Panc1 (cell line): ENCODE results near the gene KIF21B. TPM values are rescaled to one million over a fixed set of nuclear protein-coding genes. Genes with fewer than 3 reads are reported as not detected.

ENCODE experiments used
- ATAC-seq: fragments of 200-7000 bp; cut with Tn5 transposase; 2 replicates; pipeline ENCODE4 v1.9.1; 2020; ENCODE audit warnings: mild to moderate bottlenecking, moderate library complexity
- BruUV-seq: library from RNA; stranded (reverse); fragments of 400-500 nt; replicated peaks from 2 replicates; lab custom pipeline; 2021; lab: Mats Ljungman, UMichigan
- CTCF ChIA-PET: fragments of 300-600 bp; sonication (Branson Sonifier 250); formaldehyde crosslinking; loops from one replicate; lab custom pipeline; 2022; ENCODE audit warnings: antibody characterized with exemption; lab: Charles Lee
- POLR2A ChIA-PET: fragments of 300-600 bp; sonication (Branson Sonifier 250); formaldehyde crosslinking; loops from one replicate; lab custom pipeline; 2022; ENCODE audit warnings: antibody characterized with exemption; lab: Charles Lee
- DNase-seq: peaks from one replicate; pipeline ENCODE4 v3.0.0-alpha.2; 2010; ENCODE audit warnings: low read depth, low spot score
- H3K27ac ChIP-seq: 2 replicates; pipeline ENCODE4 v1.5.1; 2011; ENCODE audit warnings: mild to moderate bottlenecking, low read length, inconsistent platforms
- H3K27me3 ChIP-seq: fragments of 200-500 bp; sonication (Bioruptor generic); 2 replicates; pipeline ENCODE4 v1.6.0; 2014; ENCODE audit warnings: low read length, inconsistent platforms; ENCODE audit not compliant: control insufficient read depth, insufficient read depth
- H3K36me3 ChIP-seq: fragments of 200-500 bp; sonication (Bioruptor generic); 2 replicates; pipeline ENCODE4 v1.5.1; 2014; ENCODE audit warnings: inconsistent platforms, mild to moderate bottlenecking, low read length, moderate library complexity; ENCODE audit not compliant: control insufficient read depth, insufficient read depth
- H3K4me1 ChIP-seq: 2 replicates; pipeline ENCODE4 v1.5.1; 2011; ENCODE audit warnings: inconsistent platforms, mild to moderate bottlenecking, low read length, moderate library complexity; ENCODE audit not compliant: control insufficient read depth, insufficient read depth
- H3K4me3 ChIP-seq, 2 experiments: 2 replicates each; pipeline ENCODE4 v1.5.1; 2011 to 2012; ENCODE audit warnings: low read depth in 2 of 2, low read length in 2 of 2, mild to moderate bottlenecking in 2 of 2, inconsistent platforms in 1 of 2, moderate library complexity in 1 of 2
- H3K9me3 ChIP-seq: fragments of 200-500 bp; sonication (Bioruptor generic); 2 replicates; pipeline ENCODE4 v1.5.1; 2014; ENCODE audit warnings: low read depth, mild to moderate bottlenecking, inconsistent platforms, low read length, moderate library complexity; ENCODE audit not compliant: control insufficient read depth, insufficient read depth
- POLR2AphosphoS5 ChIP-seq: IDR thresholded peaks from 2 replicates; pipeline ENCODE4 v1.6.1; 2012; ENCODE audit warnings: mild to moderate bottlenecking, low read depth, low read length, moderate library complexity
- SIN3A ChIP-seq: IDR thresholded peaks from 2 replicates; pipeline ENCODE4 v1.6.1; 2012; ENCODE audit warnings: low read depth, mild to moderate bottlenecking, low read length, moderate library complexity, borderline replicate concordance; ENCODE audit not compliant: insufficient read depth
- TCF7L2 ChIP-seq: IDR thresholded peaks from 2 replicates; pipeline ENCODE4 v1.6.1; 2011; ENCODE audit warnings: mild to moderate bottlenecking, low read depth, low read length, inconsistent platforms
- in situ Hi-C: cut with HindIII; loops from 2 replicates; pipeline ENCODE4 v1.10.0; 2016; ENCODE audit warnings: low sequenced_read_pairs, low pct_unique_long_range_greater_than_20kb
- intact Hi-C: fragments of 100-400 bp; cut with micrococcal nuclease; formaldehyde crosslinking; loops from one replicate; pipeline ENCODE4 v1.10.0; 2022; ENCODE audit not compliant: unreplicated experiment
- total RNA-seq: library from RNA; stranded (reverse); gene quantifications from one replicate; pipeline ENCODE4 v1.2.1, GENCODE V29; 2021; ENCODE audit not compliant: unreplicated experiment
- TF ChIP-seq, protein P1 (sequence below): fragments of 450-650 bp; IDR thresholded peaks from 2 replicates; pipeline ENCODE4 v1.5.1; 2017; ENCODE audit warnings: mild to moderate bottlenecking
- TF ChIP-seq, protein P2 (sequence below), 2 experiments: IDR thresholded peaks; 2 replicates each; pipeline ENCODE4 v1.6.1; 2011 to 2012; ENCODE audit warnings: low read depth in 2 of 2, control low read depth in 1 of 2, low read length in 1 of 2, mild to moderate bottlenecking in 1 of 2, moderate library complexity in 1 of 2; ENCODE audit not compliant: insufficient read depth in 1 of 2

The KIF21B gene
- total RNA-seq, 1 experiment from 2014 or later: 0.46 TPM

DNA sequence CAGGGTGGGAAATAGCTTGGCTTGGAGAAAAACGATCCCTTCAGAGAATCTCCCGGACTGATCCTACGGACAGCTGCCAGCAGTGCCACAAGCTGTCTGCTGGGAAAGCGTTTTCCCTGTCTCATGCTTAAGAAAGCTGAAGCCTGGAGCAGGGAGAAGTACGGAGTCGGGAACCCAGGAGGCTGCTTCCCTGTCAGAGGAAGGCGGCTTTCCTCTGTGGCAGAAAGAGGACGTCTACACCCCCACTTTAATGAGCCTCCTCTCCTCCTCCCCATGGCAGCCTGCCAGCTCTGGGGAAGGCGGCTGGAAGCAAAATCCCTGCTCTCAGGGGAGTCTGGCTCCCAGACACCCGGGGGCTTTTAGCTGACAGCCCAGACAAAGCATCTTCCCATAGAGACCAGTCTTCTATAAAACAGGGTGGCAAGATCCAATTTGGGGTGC is 7.3 kb downstream of the KIF21B start:
- intact Hi-C loops: no loop called here
- Histone ChIP-seq H3K4me3 (no peak overlapping the region), H3K27ac (no peak overlapping the region), H3K9me3 (no peaks in the 10 kb centered on the region), H3K27me3 (peaks cover 3% of the 10 kb centered on the region; the same call in 1 of the 2 replicates), H3K4me1 (no peaks in the 10 kb centered on the region), H3K36me3 (no peaks in the 10 kb centered on the region)
- CTCF ChIA-PET: interaction anchor here (1.1 kb wide), 1 partner anchor 44 kb away, joined by 5 read pairs; no protein-coding TSS in a partner anchor
- POLR2A ChIA-PET: interaction anchor here (0.6 kb wide), 1 partner anchor 401 kb away, joined by 13 read pairs; no protein-coding TSS in a partner anchor
- TF ChIP-seq TCF7L2 (no peak), POLR2AphosphoS5 (no peak), SIN3A (no peak)
- TF ChIP-seq, protein P1, sequence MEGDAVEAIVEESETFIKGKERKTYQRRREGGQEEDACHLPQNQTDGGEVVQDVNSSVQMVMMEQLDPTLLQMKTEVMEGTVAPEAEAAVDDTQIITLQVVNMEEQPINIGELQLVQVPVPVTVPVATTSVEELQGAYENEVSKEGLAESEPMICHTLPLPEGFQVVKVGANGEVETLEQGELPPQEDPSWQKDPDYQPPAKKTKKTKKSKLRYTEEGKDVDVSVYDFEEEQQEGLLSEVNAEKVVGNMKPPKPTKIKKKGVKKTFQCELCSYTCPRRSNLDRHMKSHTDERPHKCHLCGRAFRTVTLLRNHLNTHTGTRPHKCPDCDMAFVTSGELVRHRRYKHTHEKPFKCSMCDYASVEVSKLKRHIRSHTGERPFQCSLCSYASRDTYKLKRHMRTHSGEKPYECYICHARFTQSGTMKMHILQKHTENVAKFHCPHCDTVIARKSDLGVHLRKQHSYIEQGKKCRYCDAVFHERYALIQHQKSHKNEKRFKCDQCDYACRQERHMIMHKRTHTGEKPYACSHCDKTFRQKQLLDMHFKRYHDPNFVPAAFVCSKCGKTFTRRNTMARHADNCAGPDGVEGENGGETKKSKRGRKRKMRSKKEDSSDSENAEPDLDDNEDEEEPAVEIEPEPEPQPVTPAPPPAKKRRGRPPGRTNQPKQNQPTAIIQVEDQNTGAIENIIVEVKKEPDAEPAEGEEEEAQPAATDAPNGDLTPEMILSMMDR: no peak
- DNase-seq (no peak), ATAC-seq (no peak)
- BruUV-seq: no TSS peak
- in situ Hi-C loops: no loop called here

DNA sequence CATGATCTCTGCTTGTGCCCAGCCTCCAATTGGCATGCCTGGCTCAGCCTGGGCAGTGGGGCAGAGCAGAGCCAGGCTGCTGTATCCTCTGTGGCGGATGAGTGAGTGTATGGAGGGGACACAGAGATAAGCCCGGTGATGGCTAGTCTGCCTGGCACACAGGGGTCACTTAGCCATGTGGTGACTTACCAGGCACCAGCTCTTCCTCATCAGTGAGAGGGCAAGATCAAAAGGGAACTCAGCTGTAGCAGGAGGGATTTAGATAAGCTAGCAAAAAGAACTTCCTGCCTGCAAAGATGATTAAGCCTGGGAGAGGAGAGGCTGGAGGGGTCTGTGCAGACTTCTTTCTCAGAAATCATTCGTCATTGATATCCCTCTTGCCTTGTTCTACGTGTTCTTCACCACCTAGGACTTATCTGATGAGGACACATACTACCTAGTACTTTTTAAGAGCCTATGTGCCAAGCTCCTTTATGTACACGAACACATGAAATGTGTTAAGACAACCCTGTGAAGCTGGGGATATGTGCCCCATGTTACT is 7.9 kb downstream of the KIF21B start:
- no TSS peak for BruUV-seq
- Histone ChIP-seq H3K27me3 (peaks cover 3% of the 10 kb centered on the region; the same call in 1 of the 2 replicates), H3K36me3 (no peaks in the 10 kb centered on the region), H3K9me3 (no peaks in the 10 kb centered on the region), H3K4me1 (no peaks in the 10 kb centered on the region), H3K27ac (no peak overlapping the region), H3K4me3 (no peak overlapping the region)
- no peak for TF ChIP-seq POLR2AphosphoS5
- TF ChIP-seq, protein P1: no peak
- TF ChIP-seq TCF7L2: no peak
- TF ChIP-seq, protein P2, sequence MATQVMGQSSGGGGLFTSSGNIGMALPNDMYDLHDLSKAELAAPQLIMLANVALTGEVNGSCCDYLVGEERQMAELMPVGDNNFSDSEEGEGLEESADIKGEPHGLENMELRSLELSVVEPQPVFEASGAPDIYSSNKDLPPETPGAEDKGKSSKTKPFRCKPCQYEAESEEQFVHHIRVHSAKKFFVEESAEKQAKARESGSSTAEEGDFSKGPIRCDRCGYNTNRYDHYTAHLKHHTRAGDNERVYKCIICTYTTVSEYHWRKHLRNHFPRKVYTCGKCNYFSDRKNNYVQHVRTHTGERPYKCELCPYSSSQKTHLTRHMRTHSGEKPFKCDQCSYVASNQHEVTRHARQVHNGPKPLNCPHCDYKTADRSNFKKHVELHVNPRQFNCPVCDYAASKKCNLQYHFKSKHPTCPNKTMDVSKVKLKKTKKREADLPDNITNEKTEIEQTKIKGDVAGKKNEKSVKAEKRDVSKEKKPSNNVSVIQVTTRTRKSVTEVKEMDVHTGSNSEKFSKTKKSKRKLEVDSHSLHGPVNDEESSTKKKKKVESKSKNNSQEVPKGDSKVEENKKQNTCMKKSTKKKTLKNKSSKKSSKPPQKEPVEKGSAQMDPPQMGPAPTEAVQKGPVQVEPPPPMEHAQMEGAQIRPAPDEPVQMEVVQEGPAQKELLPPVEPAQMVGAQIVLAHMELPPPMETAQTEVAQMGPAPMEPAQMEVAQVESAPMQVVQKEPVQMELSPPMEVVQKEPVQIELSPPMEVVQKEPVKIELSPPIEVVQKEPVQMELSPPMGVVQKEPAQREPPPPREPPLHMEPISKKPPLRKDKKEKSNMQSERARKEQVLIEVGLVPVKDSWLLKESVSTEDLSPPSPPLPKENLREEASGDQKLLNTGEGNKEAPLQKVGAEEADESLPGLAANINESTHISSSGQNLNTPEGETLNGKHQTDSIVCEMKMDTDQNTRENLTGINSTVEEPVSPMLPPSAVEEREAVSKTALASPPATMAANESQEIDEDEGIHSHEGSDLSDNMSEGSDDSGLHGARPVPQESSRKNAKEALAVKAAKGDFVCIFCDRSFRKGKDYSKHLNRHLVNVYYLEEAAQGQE (IDR thresholded peaks at IDR 0.05; ENCODE audit: insufficient read depth in 1 of 2, low read depth in 2 of 2, low read length in 1 of 2): no peak
- TF ChIP-seq SIN3A: no peak
- DNase-seq (no peak), ATAC-seq (no peak)
- CTCF ChIA-PET: interaction anchor here (1.1 kb wide), 1 partner anchor 43 kb away, joined by 5 read pairs; no protein-coding TSS in a partner anchor
- POLR2A ChIA-PET: no interaction called here
- in situ Hi-C loops (no loop called here), intact Hi-C loops (no loop called here)
